Kidney epithelial cell (primary cell): Measurements from ENCODE around the gene GRIA1. TPM values are rescaled to one million over a fixed set of nuclear protein-coding genes. Genes with fewer than 3 reads are reported as not detected.
"Not testable (repeated sequence)": the region's sequence is repeated elsewhere in the genome, so short reads cannot be mapped to it uniquely, and the experiment has no call there.

ENCODE experiments used
- DNase-seq: peaks from one replicate; pipeline ENCODE4 v3.0.0-alpha.2; 2010; ENCODE audit warnings: low read depth
- H3K27me3 ChIP-seq: 2 replicates; pipeline ENCODE4 v1.6.0; 2011; ENCODE audit warnings: low read length; ENCODE audit not compliant: control insufficient read depth, insufficient read depth
- H3K36me3 ChIP-seq: 2 replicates; pipeline ENCODE4 v1.5.1; 2011; ENCODE audit warnings: low read length; ENCODE audit not compliant: control insufficient read depth, insufficient read depth
- H3K4me3 ChIP-seq: 2 replicates; pipeline ENCODE4 v1.5.1; 2011; ENCODE audit warnings: low read depth, mild to moderate bottlenecking, control low read depth, low read length
- total RNA-seq: library from RNA; depleted of rRNA; stranded (reverse); fragments of >200 nt; gene quantifications from 2 replicates; pipeline ENCODE4 v1.2.3, GENCODE V29; 2015
- TF ChIP-seq, protein P1 (sequence below): IDR thresholded peaks from 2 replicates; pipeline ENCODE4 v1.5.1; 2011; ENCODE audit warnings: mild to moderate bottlenecking, moderate library complexity, low read length, control low read depth, inconsistent platforms; ENCODE audit not compliant: insufficient read depth, poor library complexity, severe bottlenecking

GRIA1 gene
- total RNA-seq, 1 donor from 2014 or later: not detected

DNA sequence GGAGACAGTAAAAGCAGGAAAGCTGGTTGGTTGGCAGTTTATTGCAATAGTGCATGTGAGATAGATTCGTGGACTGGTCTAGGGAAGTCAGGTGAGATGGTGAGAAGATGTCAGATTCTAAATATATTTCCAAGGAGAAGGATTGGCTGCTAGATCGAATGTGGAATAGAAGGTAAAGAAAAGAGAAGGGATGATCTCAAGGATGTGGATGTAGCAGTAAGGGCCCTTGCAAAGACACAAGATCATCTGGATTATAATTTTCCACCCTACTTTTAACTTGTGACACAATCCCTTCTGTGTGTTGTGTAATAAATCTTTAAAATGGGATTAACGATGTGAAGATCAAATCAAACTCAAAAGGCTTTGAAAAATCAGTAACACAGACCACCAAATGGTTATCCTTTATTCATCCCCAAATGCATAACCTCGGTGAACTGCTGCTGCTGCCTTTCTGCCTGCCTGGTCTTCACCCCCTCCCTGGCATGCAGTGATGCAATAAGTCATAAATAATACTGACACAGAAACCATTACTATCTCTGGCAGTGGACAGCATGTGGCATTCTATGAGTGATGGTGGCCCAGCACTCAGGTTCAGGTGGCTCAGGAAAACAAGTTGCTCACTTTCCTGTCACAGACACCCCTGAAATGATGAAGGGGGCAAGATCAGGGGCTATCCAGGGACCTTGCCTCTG is 369.9 kb downstream of the GRIA1 start:
- Histone ChIP-seq H3K36me3 (no peaks in the 10 kb centered on the region), H3K4me3 (no peak overlapping the region), H3K27me3 (no peaks in the 10 kb centered on the region)
- no peak for DNase-seq
- TF ChIP-seq, protein P1, sequence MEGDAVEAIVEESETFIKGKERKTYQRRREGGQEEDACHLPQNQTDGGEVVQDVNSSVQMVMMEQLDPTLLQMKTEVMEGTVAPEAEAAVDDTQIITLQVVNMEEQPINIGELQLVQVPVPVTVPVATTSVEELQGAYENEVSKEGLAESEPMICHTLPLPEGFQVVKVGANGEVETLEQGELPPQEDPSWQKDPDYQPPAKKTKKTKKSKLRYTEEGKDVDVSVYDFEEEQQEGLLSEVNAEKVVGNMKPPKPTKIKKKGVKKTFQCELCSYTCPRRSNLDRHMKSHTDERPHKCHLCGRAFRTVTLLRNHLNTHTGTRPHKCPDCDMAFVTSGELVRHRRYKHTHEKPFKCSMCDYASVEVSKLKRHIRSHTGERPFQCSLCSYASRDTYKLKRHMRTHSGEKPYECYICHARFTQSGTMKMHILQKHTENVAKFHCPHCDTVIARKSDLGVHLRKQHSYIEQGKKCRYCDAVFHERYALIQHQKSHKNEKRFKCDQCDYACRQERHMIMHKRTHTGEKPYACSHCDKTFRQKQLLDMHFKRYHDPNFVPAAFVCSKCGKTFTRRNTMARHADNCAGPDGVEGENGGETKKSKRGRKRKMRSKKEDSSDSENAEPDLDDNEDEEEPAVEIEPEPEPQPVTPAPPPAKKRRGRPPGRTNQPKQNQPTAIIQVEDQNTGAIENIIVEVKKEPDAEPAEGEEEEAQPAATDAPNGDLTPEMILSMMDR: no peak

DNA sequence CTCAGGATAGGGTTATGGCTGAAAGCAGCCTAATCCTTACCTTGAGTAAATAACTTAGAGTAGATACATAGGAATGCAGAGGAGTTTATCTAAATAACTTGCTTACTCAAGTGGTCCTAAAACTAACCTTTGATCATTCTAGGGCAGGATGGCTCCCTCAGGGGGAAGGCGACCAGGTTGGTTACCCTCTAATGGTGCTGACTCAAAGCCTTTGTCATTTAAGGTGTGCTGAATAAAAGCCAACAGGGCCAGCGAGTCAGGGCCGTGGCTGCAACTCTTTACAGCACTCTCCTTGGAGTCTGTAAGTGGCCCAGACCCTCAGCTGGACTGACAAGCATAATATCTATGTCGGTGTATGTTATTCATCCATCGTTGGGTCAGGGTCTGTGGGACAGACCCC is 372.4 kb downstream of the GRIA1 start:
- not testable (repeated sequence) for H3K4me3 ChIP-seq, DNase-seq, H3K36me3 ChIP-seq, H3K27me3 ChIP-seq
